ENCODE data around the gene CTCF.
"Not testable (repeated sequence)": the region's sequence is repeated elsewhere in the genome, so short reads cannot be mapped to it uniquely, and the experiment has no call there.

CTCF gene, protein sequence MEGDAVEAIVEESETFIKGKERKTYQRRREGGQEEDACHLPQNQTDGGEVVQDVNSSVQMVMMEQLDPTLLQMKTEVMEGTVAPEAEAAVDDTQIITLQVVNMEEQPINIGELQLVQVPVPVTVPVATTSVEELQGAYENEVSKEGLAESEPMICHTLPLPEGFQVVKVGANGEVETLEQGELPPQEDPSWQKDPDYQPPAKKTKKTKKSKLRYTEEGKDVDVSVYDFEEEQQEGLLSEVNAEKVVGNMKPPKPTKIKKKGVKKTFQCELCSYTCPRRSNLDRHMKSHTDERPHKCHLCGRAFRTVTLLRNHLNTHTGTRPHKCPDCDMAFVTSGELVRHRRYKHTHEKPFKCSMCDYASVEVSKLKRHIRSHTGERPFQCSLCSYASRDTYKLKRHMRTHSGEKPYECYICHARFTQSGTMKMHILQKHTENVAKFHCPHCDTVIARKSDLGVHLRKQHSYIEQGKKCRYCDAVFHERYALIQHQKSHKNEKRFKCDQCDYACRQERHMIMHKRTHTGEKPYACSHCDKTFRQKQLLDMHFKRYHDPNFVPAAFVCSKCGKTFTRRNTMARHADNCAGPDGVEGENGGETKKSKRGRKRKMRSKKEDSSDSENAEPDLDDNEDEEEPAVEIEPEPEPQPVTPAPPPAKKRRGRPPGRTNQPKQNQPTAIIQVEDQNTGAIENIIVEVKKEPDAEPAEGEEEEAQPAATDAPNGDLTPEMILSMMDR

DNA sequence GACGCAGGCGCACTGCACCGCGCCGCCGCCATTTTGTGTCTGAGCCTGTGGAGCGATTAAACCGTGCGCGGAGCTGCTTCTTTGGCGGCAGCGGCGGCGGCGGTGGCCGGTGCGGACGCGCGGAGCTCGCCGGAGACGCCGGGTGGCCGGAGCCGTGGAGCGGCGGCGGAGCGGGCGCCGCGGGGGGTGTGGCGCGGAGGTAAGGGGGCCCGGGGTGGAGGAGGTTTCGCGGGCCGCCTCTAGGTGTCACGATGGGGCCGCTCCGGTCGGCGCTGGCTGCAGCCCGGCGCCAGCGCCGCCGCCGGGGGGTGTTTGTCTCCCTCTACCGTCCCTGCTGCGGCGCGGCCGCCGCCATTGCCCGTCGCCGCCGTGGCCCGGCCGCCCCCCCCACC, at the start of gene CTCF:
CTCF (plus strand) TSS at position 1 of the 392 bp plus-strand sequence. CDS start 48,307 bp downstream, outside the sequence.
- peak; percentile 84 for DNase-seq

DNA sequence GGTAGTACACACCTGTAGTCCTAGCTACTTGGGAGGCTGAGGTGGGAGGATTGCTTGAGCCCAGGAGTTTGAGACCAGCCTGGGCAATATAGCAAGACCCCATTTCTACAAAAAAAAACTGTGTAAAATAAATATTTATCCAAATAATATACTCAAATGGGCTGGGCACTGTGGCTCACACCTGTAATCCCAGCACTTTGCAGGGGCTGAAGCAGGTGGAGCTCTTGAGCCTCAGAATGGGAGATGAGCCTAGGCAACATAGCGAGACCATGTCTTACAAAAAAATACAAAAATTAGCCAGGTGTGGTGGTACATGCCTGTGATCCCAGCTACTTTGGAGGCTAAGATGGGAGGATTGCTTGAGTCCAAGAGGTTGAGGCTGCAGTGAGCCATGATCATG, 48.4 kb upstream of the CTCF start:
- not testable (repeated sequence) for DNase-seq

DNA sequence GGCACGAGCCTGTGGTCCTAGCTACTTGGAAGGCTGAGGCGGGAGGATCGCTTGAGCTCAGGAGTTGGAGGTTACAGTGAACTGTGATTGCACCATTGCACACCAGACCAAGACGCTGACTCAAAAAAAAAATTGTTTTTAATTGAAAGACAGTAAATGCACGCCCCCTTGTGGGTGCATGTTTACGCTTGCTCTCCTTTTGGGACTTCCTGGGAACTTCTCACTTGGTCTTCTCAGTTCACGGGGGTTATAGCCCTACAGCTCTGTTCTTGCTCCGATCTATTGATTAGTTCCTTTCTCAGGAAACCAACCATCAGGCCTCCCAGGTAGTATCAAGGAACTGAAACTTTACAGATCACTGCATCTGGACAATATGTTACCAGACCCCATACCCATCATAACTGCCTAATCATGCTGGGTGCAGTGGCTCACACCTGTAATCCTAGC, 47.9 kb upstream of the CTCF start:
- peak; percentile 73 for DNase-seq

DNA sequence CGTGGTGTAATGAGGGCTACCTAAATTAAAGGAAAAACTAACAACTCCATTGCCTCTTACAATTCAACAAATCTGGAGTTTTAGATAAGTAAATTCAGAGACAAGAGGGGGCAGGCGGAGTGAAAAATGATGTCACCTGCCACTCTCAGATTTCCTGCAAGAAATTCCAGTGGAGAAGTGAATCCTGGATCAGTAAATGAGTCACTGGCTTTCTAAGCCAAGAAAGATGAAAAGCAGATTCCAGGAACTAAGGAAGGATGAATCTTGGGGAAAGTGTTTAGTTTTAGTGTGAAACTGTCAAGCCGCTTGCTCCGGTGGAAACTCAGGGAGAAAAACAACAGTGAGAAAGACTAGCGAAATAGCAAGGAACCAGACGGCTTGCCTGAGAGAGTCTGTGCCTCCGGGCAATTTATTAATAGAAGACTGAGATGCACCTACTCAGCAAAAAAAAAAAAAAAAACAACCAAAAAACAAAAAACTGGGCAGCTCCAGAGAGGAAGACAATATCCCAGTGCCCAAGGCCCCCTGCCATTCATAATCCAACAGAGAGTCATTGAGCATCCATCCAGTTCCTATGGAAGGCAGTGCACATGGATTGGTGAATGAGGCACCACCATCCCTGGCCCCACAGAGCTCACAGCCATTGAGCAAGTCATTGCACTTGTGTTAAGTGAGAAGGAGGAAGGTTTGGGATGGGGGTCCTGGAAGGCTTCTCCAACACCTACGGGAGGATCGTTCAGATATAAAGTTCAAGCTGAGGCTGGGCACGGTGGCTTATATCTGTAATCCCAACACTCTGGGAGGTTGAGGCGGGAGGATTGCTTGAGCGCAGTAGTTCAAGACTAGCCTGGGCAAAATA, 45.8 kb upstream of the CTCF start:
- no peak for DNase-seq

DNA sequence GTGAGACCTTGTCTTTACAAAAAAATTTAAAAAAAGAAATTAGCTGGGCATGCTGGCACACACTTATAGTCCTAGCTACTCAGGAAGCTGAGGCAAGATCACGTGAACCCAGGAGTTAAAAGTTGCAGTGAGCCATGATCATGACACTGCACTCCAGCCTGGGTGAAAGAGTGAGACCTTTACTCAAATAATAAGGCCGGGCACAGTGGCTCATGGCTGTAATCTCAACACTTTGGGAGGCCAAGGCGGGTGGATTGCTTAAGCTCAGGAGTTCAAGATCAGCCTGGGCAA, 45.2 kb upstream of the CTCF start:
- DNase-seq = no peak

DNA sequence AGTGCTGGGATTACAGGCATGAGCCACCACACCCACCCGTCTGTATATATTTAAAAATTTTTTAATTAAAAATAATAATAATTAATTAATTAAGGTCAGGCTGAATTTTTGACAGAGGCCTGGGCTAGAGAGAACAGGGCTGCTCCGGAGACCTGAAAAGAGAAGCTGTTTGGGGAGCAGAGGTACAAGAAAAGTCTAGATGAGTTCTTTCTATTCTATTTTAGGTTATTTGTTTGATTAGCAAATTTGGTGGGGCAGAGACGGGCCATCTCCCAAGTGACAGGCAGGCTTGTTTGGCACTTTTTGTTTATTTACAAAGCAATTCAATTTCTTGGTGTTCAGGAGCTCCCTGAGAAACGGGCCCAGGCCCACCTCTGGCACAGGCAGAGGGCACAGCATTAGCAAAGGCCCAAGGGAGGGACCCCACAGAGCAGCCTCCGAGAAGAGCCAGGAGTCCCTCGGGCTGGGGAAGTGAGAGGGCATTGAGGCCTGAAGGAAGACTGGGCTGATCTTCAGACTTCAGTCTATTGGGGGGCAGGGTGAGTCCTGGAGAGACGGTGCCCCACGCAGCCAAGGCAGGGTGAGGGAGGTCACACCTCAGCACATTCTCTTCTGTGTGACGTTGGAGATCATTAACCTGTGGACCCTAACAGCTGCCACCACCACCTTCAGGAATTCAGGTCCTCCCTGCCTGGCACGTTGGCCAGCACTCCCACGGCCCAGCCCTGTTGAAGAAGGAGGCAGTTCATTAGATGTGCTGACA, 44.5 kb upstream of the CTCF start:
- no peak for DNase-seq

DNA sequence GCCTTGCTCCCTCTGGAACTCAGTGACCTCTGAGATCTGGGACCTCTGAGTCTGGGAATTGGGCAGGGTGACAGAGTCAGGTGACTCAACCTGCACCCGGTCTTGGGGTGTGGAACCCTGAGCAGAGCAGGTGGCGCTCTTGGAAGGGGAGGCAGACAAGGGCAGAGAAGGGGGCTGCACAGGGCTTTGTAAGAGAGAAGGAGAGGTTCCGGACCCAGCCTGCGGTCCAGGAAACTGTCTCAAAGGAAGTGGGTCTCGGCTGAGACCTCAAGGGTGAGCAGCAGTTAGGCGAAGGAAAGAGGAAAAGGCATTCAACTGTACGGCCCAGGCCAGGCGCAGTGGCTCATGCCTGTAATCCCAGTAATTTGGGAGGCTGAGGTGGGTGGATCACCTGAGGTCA, 43.6 kb upstream of the CTCF start:
- DNase-seq = no peak

DNA sequence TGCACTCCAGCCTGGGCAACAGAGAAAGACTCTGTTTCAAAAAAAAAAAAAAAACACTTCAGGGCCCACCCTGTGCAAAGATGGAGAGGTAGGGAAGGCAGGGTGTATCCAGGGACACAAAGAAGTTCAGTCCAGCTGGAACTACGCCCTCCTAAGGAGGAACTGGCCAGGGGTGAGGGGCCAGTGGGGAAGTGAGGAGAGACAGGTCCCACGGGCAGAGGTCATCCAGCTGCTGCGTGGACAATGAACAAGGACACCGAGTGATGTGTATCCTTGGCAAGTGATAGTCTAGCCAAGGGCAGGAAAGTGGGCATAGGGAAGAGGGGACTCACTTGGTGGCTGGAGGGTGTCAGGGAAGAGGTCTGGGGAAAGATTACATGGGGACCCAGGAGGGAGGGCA, 43.1 kb upstream of the CTCF start:
- DNase-seq = no peak

DNA sequence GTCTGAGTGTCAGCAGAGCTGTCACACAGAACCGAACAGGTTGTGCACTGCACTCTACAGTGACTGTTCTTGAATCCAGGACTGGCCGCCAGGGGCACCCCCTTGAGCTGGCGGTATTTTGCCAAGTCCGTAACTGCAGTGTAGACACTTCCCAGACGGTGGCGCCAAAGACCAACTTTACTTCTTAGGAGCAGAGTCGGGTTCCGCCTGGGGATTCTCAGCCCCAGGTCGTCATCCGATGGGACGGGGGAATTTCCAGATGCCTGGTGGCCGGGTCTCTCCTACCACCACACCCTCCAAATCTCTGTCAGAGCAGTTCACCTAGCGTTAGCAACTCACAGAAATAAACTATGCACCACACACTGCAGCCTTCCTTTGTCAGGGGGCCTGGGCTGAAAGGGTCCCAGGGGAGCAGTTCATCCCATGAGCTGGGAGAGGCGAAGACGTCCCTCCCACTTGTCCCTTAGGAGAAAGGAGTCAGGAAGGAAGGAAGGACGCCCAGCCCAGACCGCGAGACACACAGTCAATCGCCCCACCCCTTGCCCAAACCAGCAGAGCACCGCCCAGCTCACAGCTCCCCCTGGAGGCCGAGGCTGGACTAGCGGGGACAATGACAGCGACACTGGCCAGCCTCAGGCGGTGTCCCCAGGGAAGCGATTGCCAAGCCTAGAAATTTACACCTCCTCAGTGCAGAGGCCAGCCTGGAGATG, 41.1 kb upstream of the CTCF start:
- DNase-seq = peak; percentile 96

DNA sequence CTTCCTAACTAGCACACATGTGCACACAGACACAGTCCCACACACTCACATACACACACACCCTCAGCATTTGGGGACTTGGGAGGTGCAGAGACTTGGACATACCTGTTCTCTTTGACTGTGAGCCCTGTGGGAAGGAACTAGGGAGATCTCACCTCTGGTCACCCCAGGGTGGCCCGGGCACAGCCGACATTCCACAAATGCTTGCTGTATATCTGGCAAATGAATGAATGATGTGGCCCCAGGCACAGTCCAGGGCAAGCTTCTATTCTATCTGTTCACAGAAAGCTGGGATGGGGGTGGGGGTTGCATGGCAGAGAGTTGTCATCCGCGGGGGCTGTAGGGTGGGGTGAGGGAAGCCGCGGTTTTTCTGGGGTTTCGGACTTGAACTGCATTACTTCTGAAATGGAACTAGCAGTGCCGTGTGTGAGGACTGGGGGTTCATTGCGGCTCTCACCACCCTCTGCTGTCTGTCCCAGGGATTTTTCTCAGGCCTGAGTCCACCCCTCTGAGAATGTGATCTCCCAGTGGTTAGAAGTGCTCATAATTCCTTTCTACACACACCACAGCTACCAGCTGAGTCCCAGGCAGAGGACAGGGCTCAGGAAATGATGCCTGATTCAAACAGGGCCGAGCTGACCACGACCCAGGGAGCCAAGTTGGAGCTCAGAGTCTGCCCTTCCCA, 37.0 kb upstream of the CTCF start:
- no peak for DNase-seq

DNA sequence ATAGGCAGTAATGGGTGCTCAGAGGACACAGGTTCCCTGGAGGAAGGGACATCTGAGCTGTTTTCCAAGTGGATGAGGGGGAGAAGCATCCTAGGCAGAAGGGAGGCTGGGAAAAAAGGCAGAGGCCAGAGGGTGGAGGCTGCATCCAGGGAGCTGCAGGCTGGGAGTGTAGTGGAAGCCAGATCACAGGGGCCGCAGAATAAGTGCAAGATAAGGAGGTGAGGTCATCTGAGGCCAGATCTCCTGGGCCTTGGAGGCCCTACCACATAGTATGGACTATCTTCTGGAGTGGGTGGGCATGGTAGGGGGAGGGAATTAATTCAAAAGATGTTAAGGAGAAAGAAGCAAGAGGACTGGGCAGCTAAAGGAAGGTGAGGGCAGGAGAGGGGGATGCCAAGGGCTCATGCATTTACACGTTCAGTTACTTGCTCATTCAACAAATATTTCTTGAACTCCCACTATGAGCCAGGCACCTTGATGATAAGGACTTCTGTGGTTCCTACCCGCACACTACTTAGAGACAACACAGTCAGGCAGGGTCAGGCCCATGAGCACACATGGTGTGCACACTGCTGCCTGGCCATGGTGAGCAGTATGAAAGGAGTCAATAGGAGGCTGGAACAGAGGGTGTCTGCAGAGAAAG, 36.1 kb upstream of the CTCF start:
- DNase-seq = no peak

DNA sequence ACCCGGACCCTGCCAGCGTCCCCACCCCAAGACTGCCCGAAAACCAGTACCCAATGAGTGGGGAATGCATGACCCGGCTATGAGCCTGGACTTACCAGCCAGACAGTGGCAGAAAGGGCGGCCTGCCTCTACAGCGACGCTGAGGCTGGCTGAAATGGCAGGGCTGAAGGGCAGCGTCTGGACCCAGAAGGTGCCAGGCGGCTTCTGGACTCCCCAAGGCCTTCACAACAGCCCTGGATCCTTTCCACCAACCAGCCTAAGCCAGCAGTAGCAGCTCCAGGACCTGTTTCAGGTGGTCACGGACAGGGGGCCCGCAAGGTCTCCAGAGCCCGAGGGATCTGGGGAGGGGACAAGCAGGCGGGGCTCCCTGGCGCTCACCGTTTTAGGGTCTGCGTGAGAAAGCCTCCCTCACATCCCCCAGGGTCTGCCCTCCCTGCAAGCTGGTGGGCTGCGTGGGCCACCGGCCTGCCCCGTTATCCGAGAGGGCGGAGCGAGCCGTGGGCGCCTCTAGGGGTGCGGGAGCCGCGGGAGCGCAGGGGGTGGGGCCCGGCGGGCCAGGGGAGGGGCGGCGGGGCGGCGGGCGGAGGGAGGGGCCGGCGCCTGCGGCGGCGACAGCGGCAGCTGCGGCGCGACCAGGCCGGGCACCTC, 34.0 kb upstream of the CTCF start, which contains the start of gene RIPOR1:
RIPOR1 (plus strand) TSS at position 608 of the 648 bp plus-strand sequence. CDS start 9,618 bp downstream, outside the sequence.
- peak; percentile 39 for DNase-seq

DNA sequence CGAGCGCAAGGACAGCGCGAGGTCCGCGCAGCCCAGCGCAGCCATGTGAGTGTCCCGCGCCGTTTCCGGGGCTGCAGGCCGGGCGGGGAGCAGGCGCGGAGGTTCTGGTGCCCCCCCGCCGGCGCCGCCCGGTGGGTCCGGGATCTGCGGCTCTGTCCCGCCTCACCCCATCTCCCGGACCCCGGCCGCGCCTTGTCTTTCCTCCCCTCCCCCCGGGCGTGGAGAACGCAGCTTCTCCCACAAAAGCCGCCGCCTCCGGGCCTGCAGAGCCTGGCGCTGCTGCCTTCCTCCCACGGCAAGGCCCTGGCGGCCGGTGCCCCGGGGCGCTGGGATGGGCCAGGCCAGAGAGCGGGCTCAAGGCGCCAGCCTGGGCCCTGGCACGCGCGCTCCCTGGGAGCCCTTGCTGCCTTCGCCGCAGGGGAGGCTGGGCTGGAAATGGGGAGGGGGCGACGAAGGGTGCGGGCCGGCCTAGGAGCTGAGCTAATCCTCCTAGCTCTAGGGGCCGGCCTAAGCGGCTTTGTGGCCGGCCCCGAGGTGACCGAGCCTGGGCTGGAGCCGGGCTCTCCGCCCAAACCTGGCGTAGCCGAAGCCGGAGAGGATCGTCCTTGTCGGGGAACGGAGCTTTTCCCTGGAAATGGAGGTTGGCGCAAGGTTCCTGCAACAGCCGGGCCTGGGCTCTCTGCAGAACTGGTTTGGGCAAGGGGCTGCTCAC, 33.3 kb upstream of the CTCF start:
- DNase-seq = peak; percentile 17

DNA sequence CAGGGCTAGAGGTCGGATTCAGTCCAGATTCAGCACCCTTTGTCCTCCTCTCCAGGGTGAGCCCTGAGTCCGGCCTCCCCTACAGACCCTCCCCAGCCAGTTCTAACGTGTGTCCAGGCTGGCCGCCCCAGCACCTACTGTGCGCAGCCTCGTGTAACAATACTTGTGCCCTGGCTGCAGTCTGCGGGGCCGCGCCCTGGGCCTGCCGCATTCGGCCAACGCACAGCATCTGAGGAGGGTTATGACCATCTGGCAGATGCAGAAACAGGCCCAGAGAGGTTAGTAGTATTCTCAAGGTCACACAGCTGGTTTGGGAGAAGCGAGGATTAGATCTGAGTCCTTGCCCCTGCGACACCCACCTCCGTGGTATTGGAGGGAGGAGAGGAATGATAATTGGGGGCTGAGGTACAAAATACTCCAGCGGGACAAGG, 32.7 kb upstream of the CTCF start:
- no peak for DNase-seq

DNA sequence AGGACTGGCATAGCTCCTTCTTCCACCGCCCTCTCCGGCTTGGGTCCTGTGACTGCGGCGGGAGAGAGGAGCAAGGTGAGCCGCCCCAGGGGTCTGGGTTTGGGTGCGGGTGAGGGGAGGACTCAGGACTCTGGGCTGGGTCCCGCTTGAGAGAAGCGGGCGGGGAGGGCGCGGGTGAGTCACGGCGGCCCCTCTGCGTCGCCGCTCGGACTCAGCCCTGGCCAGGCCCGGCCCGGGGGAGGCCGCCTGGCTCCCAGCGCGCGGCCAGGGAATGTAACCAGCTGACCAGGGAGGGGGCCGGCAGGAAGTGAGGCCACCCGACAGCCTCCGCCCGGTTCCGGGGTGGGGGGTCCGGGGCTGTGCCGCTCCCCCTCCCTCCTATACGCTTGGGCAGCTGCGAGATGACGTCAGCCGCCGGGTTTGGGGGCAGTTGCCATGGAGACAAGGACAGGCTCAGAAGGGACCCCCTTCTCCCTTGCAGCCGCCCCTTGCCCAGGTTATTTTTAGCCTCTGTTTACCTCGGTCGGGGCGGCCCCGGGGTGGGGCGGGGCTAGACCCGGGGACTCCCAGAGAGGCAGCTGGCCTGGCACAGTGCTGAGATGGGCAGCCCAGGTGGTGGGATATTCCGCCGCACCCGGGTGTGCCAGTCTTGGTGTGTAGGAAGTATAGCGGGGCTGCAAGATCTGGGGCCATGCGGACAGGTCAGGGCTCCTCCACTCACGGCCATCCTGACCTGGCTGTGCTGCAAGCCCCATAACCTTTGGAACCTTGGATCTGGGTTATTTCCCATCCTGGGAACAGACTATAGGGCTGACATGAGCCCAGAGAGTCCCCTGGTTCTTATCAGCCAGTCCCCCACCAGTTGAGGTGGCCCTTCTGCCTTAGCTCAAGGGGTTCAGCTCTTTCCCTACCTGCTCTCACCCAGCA, 32.0 kb upstream of the CTCF start:
- peak; percentile 3 for DNase-seq

DNA sequence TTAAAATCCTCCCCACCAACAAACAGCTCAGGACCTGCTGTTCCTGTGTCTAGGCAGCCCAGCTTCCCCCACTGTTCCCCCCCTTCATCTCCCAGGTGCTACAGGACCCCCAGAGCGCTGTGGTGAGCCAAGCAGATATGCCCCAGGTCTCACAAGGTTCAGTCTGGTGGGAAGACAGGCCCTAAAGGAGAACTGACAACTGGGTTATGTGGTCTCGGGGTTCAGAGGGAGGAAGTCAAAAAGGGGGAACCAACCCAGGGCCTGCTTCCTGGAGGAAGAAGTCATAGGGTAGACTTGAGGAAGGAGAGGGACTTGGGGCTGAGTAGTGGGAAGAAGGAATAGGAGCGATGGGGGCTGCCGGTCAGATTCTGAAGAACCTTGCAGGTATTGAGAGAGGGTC, 31.1 kb upstream of the CTCF start:
- no peak for DNase-seq

DNA sequence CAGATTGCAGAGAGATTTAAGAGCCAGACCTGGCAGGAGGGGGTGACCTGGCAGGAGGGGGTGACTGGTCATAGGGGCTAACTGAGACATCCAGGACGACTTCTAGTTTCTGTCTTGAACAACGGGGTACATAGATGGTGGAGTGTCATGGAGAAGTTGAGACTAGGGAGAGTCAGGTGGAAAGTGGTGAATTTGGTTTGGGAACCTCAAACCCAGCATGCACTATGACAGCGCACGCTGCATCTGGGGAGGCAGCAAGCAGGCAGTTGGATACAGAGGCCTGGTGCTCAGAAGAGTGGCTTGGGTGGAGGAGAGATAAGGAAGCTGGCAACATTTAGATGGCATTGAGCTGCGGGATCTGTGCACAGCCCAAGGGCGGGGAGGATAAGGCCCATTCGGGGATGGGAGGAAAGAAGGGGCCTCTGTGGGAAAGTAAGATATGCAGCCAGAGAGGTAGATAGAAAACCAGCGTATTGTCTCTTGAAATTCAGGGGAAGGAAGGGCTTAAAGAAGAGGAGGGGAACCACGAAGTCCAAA, 29.2 kb upstream of the CTCF start:
- no peak for DNase-seq

DNA sequence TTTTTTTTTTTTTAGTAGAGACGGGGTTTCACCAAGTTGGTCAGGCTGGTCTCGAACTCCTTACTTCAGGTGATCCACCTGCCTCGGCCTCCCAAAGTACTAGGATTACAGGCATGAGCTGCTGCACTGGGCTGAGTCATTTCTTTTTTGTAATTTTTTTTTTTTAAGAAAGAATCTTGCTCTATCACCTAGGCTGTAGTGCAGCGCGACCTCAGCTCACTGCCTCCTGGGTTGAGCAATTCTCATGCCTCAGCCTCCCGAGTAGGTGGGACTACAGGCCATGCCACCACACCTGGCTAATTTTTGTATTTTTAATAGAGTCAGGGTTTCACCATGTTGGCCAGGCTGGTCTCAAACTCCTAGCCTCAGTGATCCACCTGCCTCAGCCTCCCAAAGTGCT, 28.3 kb upstream of the CTCF start:
- DNase-seq = not testable (repeated sequence)
